HG03469 (cell line): Measurements from ENCODE around the gene NCOA3.

Experiments
- ATAC-seq: cut with Tn5 transposase; IDR thresholded peaks from one replicate; pipeline ENCODE4 v1.9.1; 2021; ENCODE audit warnings: mild to moderate bottlenecking, moderate library complexity, moderate number of reproducible peaks; ENCODE audit not compliant: unreplicated experiment

The NCOA3 gene

GRCh38 chr20:47696856-47697255 lies 195.2 kb downstream of the NCOA3 start:
- no peak for ATAC-seq

DNA sequence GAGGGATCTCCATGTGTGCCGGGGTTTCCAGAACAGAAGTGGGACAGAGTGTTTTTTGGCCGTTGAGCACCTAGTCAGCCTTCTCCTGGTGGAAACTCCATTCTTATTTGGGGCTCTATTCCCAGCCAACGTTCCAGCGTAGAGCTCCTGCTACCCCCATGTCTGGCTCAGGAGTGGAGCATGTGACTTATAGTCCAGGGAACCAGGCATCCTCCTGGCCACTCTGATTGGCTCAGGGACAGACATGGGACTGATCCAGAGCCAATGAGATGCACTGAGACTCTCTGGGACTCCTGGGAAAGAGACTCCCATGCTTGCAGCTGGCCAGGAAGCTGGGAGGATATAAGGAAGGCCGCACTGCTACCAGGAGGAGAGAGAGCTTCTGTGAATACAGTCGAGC lies 196.5 kb downstream of the NCOA3 start:
- no peak for ATAC-seq

DNA sequence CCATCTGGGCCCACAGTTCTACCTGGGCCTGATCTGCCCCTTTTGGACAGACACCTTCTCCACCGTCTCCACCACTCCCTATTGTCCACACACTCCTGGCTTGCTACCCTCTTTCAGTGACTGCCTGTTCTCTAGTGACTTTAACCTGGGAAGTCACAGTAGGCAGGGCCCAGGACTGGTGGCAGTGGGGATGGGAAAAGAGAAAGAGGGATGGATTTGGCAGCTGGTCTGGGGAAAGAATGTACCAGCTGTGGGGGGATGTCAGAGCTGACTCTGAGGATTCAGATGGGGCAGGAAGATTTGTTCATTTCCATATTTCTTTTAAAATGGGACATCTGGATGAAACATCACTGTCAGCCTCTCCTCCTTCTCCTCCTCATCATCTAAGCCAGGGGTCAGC lies 198.1 kb downstream of the NCOA3 start:
- no peak for ATAC-seq

DNA sequence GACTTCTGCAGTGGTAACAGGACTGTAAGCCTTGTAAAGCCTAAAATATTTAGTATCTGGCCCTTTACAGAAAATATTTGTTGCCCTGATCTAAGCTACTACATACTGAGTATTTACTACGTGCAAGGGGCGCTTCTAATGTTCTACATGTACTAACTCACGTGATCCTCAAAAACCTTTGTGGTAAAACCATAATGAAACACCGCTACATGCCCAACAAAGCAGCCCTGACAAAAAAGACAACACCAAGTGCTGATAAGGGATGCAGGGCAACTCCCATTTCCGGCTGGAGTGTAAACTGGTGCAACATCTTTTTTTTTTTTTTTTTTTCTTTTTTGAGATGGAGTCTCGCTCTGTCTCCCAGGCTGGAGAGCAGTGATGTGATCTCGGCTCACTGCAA lies 198.6 kb downstream of the NCOA3 start:
- ATAC-seq, result no peak

DNA sequence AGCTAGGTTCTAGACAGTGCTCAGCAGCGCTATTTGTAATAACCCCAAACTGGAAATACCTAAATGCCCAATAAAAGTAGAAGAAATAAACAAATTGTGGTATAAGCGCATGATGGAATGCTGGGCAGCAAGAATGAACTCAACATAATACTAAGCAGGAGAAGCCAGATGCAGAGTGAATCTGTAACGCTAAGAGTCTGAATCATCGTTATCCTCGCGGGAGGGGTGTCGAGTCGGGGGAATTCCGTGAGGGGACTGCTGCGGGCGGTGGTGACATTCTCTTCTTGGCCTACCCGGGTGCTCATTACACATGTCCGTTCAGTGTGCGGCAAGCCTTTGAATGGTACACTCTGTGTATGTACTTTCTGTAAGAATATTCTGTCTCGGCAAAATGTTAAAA lies 199.9 kb downstream of the NCOA3 start:
- ATAC-seq, result no peak

GRCh38 chr20:47703748-47704147 lies 202.1 kb downstream of the NCOA3 start:
- no peak for ATAC-seq

DNA sequence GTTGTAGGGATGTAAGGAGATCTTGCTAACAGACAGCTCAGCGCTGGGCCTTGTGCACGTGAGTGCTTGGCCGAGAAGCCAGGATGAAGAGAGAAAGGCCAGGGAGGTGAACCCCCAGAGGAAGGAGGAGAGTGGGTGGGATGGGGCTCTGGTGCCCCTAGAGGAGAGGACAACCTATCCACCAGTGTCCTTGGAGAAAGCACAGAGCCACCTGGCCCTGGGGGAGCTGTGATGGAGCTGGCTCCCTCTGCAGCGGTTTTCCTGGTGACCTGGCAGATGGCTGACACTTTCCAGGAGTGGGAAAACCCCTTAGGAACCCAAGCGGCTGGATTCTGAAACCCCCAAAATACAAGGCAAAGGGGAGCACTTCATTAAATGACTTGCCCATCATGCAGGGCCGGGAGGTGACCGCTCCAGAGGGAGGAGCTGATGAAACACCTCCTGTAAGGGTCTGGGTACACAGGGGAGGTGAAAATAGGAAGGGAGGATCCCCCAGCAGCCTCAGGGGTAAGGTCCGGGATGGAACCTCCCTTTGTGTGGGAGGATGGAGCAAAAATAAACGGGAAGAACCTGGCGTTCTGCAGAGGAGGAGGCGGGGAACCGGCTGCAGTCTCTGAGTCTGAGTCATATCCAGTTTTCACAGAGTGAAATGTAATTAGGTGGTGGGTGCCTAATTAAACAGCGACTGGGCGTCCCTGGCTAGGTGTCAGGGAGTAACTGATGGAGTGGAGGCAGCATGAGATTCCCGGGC lies 203.2 kb downstream of the NCOA3 start:
- ATAC-seq, result no peak

GRCh38 chr20:47705497-47705856 lies 203.8 kb downstream of the NCOA3 start:
- no peak for ATAC-seq

DNA sequence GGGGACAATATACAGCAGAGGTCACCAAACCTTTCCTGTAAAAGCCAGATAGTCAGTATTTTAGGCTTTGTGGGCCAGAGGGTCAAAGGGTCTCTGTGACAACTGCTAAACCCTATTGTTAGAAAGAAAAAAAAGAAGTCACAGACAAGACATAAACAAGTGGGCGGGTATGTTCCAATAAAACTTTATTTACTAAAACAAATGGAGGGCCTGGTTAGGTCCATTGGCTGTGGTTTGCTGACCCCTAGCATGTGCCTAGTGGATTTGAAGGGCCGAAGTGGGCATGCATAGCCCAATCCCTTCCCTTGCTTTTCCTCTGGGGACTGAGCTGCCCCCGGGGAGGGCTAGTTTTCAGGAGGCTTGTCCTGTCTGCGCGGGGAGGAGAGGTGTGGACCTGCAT lies 204.7 kb downstream of the NCOA3 start:
- ATAC-seq, result no peak
